Right lobe of liver (tissue), 6 donors: ENCODE results near the gene ZNF394. TPM values are rescaled to one million over a fixed set of nuclear protein-coding genes. Genes with fewer than 3 reads are reported as not detected.
A peak's percentile ranks its signal among the peaks of the same experiment; 100 is the strongest.
"Not testable (repeated sequence)": the region's sequence is repeated elsewhere in the genome, so short reads cannot be mapped to it uniquely, and the experiment has no call there.

Experiments
- ATAC-seq, 4 donors: fragments of 200-7000 bp; cut with Tn5 transposase; one replicate each; pipeline ENCODE4 v1.9.1; 2020; ENCODE audit warnings: mild to moderate bottlenecking in 4 of 4, moderate library complexity in 4 of 4
- DNase-seq, 3 donors: peaks; one replicate each; pipeline ENCODE4 v3.0.0-alpha.2; 2020
- H3K27ac ChIP-seq, 3 donors: fragments of 200-600 bp; one replicate each; pipeline ENCODE4 v1.8.0; 2022
- H3K27me3 ChIP-seq, 2 donors: fragments of 200-600 bp; one replicate each; pipeline ENCODE4 v1.8.0; 2022
- H3K36me3 ChIP-seq, 4 donors: fragments of 200-600 bp; sonication (generic) in 1 of 4; one replicate each; pipeline versions ENCODE4 v1.5.1 to v1.8.0; 2017 to 2022; ENCODE audit warnings: control low read depth in 1 of 4
- H3K4me1 ChIP-seq, 4 donors: fragments of 200-600 bp; sonication (generic) in 1 of 4; one replicate each; pipeline versions ENCODE4 v1.5.1 to v1.8.0; 2017 to 2022; ENCODE audit warnings: control low read depth in 1 of 4
- H3K4me3 ChIP-seq, 3 donors: fragments of 200-600 bp; one replicate each; pipeline ENCODE4 v1.8.0; 2022
- H3K9me3 ChIP-seq, 4 donors: fragments of 200-600 bp; sonication (generic) in 1 of 4; one replicate each; pipeline versions ENCODE4 v1.5.1 to v1.8.0; 2017 to 2022; ENCODE audit warnings: control low read depth in 1 of 4
- POLR2A ChIP-seq: fragments of 450-650 bp; IDR thresholded peaks from one replicate; pipeline ENCODE4 v1.6.1; 2017; ENCODE audit warnings: antibody characterized with exemption, mild to moderate bottlenecking
- WGBS: methylation state at CpG from one replicate; pipeline ENCODE4 v1.1.6; 2018; ENCODE audit warnings: low coverage, low lambda C conversion rate; ENCODE audit not compliant: insufficient coverage; ENCODE audit errors: missing lambda C conversion rate; 5-methylcytosine and 5-hydroxymethylcytosine counted together
- intact Hi-C, 2 donors: fragments of 100-400 bp; cut with DNase I; formaldehyde crosslinking; loops; one replicate each; pipeline versions ENCODE4 v1.11.2 to v1.14.1; 2022
- long read RNA-seq: library from polyadenylated mRNA; unstranded; transcript quantifications from one replicate; pipeline ENCODE4 v2.0.0, GENCODE V29; 2019
- total RNA-seq, 6 experiments: library from RNA; depleted of rRNA in 2 of 6; stranded (reverse); fragments of >200 nt in 2 of 6; fragmentation: NEBNext Ultra II Directional in 3 of 6; extraction: Animal tissue kit (Norgen Biotek cat#: 25700) in 3 of 6; gene quantifications; one replicate each; pipeline versions ENCODE4 v1.1.0 to v1.2.4, GENCODE V29; 2016 to 2023
- TF ChIP-seq, protein P1 (sequence below), 4 donors: fragments of 200-600 bp in 3 of 4; fragments of 450-650 bp in 1 of 4; IDR thresholded peaks; one replicate each; pipeline versions ENCODE4 v1.5.1 to v1.8.0; 2016 to 2022; ENCODE audit warnings: antibody characterized with exemption in 4 of 4, mild to moderate bottlenecking in 2 of 4
- donor health status: DM: no; HTN: yes; CAD: no.
- donor health status: DM: no; HTN: no; CAD: no.
- donor health status: DM: no; HTN: no; CAD: no.
- donor health status: DM: no; HTN: yes; CAD: no.
- donor health status: DM: no; HTN: yes; CAD: no.

Gene ZNF394
- 10 to 100 TPM in 2 of 6 experiments, 1 to 10 TPM in 4; 6.6 to 12.3 (median 9.4) TPM for total RNA-seq
- long read RNA-seq, partial matches to known transcripts, result 0 of 3 reads
- long read RNA-seq, other reads (novel, unspliced or antisense), result 0 of 3 reads

DNA sequence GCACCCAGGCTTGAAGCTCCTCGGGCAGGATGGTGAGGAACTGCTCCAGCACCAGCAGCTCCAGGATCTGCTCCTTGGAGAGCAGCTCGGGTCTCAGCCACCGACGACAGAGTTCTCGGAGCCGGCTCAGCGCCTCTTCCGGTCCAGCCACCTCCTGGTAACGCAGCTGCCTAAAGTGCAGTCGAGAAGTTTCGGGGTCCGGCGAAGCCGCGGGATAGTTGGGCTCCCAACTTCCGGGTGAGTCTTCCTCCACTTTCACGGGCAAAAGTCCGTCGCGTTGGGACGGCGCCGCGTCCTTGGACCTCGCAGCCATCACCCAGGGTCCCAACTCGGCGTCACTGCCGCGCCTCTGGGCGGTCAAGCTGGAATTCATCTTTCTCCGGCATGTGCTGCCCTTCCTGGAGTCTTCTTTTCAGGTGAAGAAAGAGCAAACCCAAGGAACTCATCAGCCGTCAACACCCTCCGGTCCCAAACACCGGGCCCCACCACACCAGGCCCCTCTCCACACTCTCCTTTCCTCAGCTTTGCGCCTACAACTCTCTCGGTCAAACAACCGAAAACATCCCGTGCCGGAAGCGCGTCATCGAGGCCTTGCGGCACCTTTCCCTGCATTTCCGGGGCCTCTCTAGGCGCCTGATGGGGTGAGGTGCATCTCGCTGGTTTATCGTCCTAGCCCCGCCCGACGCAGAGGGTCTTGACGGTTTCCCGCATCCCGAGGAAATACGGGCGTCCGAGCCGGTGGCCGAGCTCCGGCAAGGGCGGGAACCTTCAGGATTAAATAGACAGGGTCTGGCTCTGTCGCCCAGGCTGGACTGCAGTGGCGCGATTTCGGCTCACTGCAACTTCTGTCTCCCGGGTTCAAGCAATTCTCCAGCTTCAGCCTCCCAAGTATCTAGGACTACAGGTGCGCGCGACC lies at the start of gene ZNF394:
ZNF394 (minus strand) TSS at position 561 of the 916 bp plus-strand sequence; CDS start at position 373, 188 bp downstream.
- H3K36me3 ChIP-seq, result peaks cover 0 to 26% (median 3%) of the 10 kb centered on the region in 4 donors
- H3K27ac ChIP-seq, result peak within 1 kb of the TSS; percentile 89 to 95 (median 94)
- H3K27me3 ChIP-seq, result no peaks in the 10 kb centered on the region
- DNase-seq (peak; percentile 93 to 95 (median 94)), ATAC-seq (peak; percentile 69 to 73 (median 70))
- peak within 1 kb of the TSS; percentile 86 to 100 (median 87) for H3K4me3 ChIP-seq
- no peaks in the 10 kb centered on the region for H3K9me3 ChIP-seq
- H3K4me1 ChIP-seq, result peaks cover 3 to 22% (median 8%) of the 10 kb centered on the region in 4 donors
- intact Hi-C loops, result no loop called here
- WGBS, result 0% methylated on average over 23 of the region's 68 CpGs
- peak; percentile 62 for TF ChIP-seq POLR2A
- TF ChIP-seq, protein P1, sequence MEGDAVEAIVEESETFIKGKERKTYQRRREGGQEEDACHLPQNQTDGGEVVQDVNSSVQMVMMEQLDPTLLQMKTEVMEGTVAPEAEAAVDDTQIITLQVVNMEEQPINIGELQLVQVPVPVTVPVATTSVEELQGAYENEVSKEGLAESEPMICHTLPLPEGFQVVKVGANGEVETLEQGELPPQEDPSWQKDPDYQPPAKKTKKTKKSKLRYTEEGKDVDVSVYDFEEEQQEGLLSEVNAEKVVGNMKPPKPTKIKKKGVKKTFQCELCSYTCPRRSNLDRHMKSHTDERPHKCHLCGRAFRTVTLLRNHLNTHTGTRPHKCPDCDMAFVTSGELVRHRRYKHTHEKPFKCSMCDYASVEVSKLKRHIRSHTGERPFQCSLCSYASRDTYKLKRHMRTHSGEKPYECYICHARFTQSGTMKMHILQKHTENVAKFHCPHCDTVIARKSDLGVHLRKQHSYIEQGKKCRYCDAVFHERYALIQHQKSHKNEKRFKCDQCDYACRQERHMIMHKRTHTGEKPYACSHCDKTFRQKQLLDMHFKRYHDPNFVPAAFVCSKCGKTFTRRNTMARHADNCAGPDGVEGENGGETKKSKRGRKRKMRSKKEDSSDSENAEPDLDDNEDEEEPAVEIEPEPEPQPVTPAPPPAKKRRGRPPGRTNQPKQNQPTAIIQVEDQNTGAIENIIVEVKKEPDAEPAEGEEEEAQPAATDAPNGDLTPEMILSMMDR (IDR thresholded peaks at IDR 0.05), result no peak

DNA sequence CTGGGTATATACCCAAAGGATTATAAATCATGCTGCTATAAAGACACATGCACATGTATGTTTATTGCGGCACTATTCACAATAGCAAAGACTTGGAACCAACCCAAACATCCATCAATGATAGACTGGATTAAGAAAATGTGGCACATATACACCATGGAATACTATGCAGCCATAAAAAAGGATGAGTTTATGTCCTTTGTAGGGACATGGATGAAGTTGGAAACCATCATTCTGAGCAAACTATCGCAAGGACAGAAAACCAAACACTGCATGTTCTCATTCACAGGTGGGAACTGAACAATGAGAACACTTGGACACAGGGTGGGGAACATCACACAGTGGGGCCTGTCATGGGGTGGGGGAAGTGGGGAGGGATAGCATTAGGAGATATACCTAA lies 49.5 kb upstream of the ZNF394 start:
- H3K27ac ChIP-seq, intact Hi-C loops, H3K9me3 ChIP-seq, H3K4me1 ChIP-seq, H3K36me3 ChIP-seq, H3K27me3 ChIP-seq, H3K4me3 ChIP-seq, ATAC-seq, DNase-seq: not testable (repeated sequence)
- no CpG with 5 or more reads among the region's 2 CpGs for WGBS

DNA sequence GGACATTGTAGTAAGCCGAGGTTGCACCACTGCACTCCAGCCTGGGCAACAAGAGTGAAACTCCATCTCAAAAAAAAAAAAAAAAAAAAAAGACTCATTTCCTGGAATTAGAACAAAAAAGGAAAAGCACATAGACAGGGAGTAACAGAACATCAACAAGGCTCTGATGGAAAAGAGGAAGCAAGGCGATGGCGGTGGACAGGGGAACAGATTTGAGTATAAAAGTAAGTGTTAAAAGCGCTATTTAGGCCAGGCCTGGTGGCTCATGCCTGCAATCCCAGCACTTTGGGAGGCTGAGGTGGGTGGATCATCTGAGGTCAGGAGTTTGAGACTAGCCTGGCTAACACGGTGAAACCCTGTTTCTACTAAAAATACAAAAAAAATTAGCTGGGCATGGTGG lies 45.2 kb upstream of the ZNF394 start:
- H3K4me1 ChIP-seq, ATAC-seq, H3K4me3 ChIP-seq, DNase-seq, H3K9me3 ChIP-seq, H3K27me3 ChIP-seq, intact Hi-C loops, H3K27ac ChIP-seq, H3K36me3 ChIP-seq: not testable (repeated sequence)
- WGBS, result 92% methylated on average over 4 of the region's 5 CpGs

DNA sequence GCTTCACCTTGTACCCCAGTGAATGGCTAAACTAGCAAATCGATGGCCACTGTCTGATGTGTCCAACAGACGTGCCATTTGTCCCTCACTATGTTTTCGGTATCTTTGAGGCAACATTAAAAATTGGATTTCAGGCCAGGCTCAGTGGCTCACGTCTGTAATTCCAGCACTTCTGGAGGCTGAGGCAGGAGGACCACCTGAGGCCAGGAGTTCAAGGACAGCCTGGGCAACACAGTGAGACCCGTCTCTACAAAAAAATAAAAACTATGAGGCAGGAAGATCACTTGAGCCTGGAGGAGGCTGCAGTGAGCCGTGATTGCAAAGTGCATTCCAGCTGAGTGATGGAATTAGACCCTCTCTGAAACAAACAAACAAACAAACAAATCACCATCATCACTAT lies 43.8 kb upstream of the ZNF394 start:
- intact Hi-C loops, result no loop called here
- TF ChIP-seq, protein P1 (IDR thresholded peaks at IDR 0.05), result no peak
- no peak for TF ChIP-seq POLR2A
- Histone ChIP-seq H3K36me3 (peaks cover 0 to 5% (median 0%) of the 10 kb centered on the region in 4 donors), H3K4me1 (no peaks in the 10 kb centered on the region), H3K9me3 (peaks cover 0 to 11% (median 4%) of the 10 kb centered on the region in 4 donors), H3K4me3 (no peak overlapping the region), H3K27me3 (no peaks in the 10 kb centered on the region), H3K27ac (no peak overlapping the region)
- WGBS, result 97% methylated on average over 6 of the region's 6 CpGs
- ATAC-seq (no peak), DNase-seq (no peak)

DNA sequence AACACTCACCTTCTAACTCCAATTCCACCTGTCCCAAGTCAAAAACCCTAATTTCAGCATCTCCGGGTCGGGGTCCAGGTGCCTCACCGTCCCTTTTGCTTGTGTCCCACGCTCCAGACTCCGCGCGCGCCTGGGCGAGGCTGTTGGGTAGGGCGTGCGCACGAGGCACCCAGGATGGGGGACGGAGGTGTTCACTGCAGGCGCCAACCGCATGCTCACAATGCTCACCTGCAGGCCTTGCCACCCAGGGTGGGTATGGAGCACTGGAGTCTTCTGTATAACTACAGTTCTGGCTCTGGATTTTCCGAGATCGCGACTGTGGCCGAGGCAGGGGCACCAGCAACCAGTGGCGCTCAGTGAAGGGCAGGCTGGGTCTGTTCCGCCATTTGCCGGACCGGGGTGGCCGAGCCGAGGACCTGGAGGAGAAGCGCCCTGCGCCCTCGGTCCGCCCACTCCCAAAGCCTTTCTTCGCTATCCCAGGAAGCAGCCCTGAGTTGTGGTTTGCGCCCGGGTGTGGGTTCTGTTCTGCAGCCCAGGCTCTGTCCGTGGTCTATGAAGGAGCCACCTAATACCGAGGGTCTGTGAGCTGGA lies 43.1 kb upstream of the ZNF394 start:
- no peak for DNase-seq
- H3K4me3 ChIP-seq, result no peak overlapping the region
- peaks cover 0 to 14% (median 4%) of the 10 kb centered on the region in 4 donors for H3K9me3 ChIP-seq
- WGBS, result 100% methylated on average over 7 of the region's 34 CpGs
- H3K36me3 ChIP-seq, result peaks cover 0 to 4% (median 0%) of the 10 kb centered on the region in 4 donors
- intact Hi-C loops, result no loop called here
- no peak overlapping the region for H3K27ac ChIP-seq
- TF ChIP-seq, protein P1 (IDR thresholded peaks at IDR 0.05), result no peak
- no peak for TF ChIP-seq POLR2A
- H3K4me1 ChIP-seq, result no peaks in the 10 kb centered on the region
- ATAC-seq, result peak in 1 of 4 donors; percentile 44
- H3K27me3 ChIP-seq, result no peaks in the 10 kb centered on the region
